Heart left ventricle (tissue), 16 donors: Measurements from ENCODE around the gene CRTC2. TPM values are rescaled to one million over a fixed set of nuclear protein-coding genes. Genes with fewer than 3 reads are reported as not detected.
A peak's percentile ranks its signal among the peaks of the same experiment; 100 is the strongest.
"Not testable (repeated sequence)": the region's sequence is repeated elsewhere in the genome, so short reads cannot be mapped to it uniquely, and the experiment has no call there.

Source experiments
- ATAC-seq, 4 donors: fragments of 200-7000 bp; cut with Tn5 transposase; one replicate each; pipeline ENCODE4 v1.9.1; 2020 to 2022; ENCODE audit warnings: moderate library complexity in 4 of 4, mild to moderate bottlenecking in 3 of 4, moderate number of reproducible peaks in 1 of 4
- DNase-seq, 5 donors: peaks; one replicate each; pipeline ENCODE4 v3.0.0-alpha.2; 2020
- H3K27ac ChIP-seq, 12 donors: fragments of 200-600 bp; sonication (generic) in 4 of 12; one replicate each; pipeline versions ENCODE4 v1.5.0 to v1.8.0; 2016 to 2022; ENCODE audit warnings: mild to moderate bottlenecking in 2 of 12
- H3K27me3 ChIP-seq, 9 donors: fragments of 200-600 bp; sonication (generic) in 2 of 9; one replicate each; pipeline versions ENCODE4 v1.5.1 to v1.8.0; 2016 to 2022; ENCODE audit warnings: mild to moderate bottlenecking in 3 of 9
- H3K36me3 ChIP-seq, 9 donors: fragments of 200-600 bp; sonication (generic) in 2 of 9; one replicate each; pipeline versions ENCODE4 v1.5.0 to v1.8.0; 2018 to 2022; ENCODE audit warnings: mild to moderate bottlenecking in 2 of 9
- H3K4me1 ChIP-seq, 12 donors: fragments of 200-600 bp; sonication (generic) in 4 of 12; one replicate each; pipeline versions ENCODE4 v1.5.0 to v1.8.0; 2016 to 2022; ENCODE audit warnings: mild to moderate bottlenecking in 3 of 12
- H3K4me3 ChIP-seq, 12 donors: fragments of 200-600 bp; sonication (generic) in 4 of 12; one replicate each; pipeline versions ENCODE4 v1.5.0 to v1.8.0; 2017 to 2022; ENCODE audit warnings: mild to moderate bottlenecking in 9 of 12, moderate library complexity in 4 of 12
- H3K9me3 ChIP-seq, 12 donors: fragments of 200-600 bp; sonication (generic) in 4 of 12; one replicate each; pipeline versions ENCODE4 v1.5.0 to v1.8.0; 2016 to 2022; ENCODE audit warnings: mild to moderate bottlenecking in 1 of 12
- CTCF ChIP-seq, 12 donors: fragments of 200-600 bp; sonication (generic) in 4 of 12; IDR thresholded peaks; one replicate each; pipeline versions ENCODE4 v1.5.0 to v1.8.0; 2018 to 2022; ENCODE audit warnings: antibody characterized with exemption in 12 of 12, mild to moderate bottlenecking in 5 of 12
- POLR2A ChIP-seq, 2 donors: fragments of 450-650 bp; IDR thresholded peaks; one replicate each; pipeline ENCODE4 v1.6.1; 2017; ENCODE audit warnings: antibody characterized with exemption in 2 of 2, mild to moderate bottlenecking in 2 of 2, moderate library complexity in 2 of 2
- WGBS, 4 donors: extraction: QIAGEN DNeasy Blood & Tissue Kit in 2 of 4; methylation state at CpG; one replicate each; pipeline versions ENCODE4 v1.1.5 to v1.1.7; 2013 to 2018; 5-methylcytosine and 5-hydroxymethylcytosine counted together
- intact Hi-C, 10 donors: fragments of 100-400 bp; cut with DNase I; formaldehyde crosslinking; loops; one replicate each; pipeline versions ENCODE4 v1.11.1 to v1.14.2; 2022
- polyA plus RNA-seq, 2 donors: library from polyadenylated mRNA; stranded (reverse); fragments of 200-250 nt; gene quantifications; one replicate each; pipeline ENCODE4 v1.2.3, GENCODE V29; 2013
- total RNA-seq, 9 donors: library from RNA; depleted of rRNA in 2 of 9; stranded (reverse); fragments of >200 nt in 2 of 9; fragmentation: NEBNext Ultra II Directional in 3 of 9; extraction: Animal tissue kit (Norgen Biotek cat#: 25700) in 3 of 9; gene quantifications; one replicate each; pipeline versions ENCODE4 v1.1.0 to v1.2.4, GENCODE V29; 2016 to 2023
- donor health status: ischemic (EF 13 %, LVEDD 7.1; RV severe dilation, severe dysfunction).
- donor health status: healthy with polysubstance abuse.
- donor health status: DM: no; HTN: yes; CAD: no.
- donor health status: DM: no; HTN: no; CAD: no.
- donor health status: ischemic (EF 25% LVEDD 6.9; RV normal size, moderate dysfunction).
- donor health status: ischemic (EF 25% LVEDD 5.7; RV mildly dilated, moderate dysfunction).
- donor health status: healthy.
- donor health status: DM: yes; HTN: yes; CAD: no.
- donor health status: ischemic (EF 35%, LVEDD 5.7; RV mildly dilated, moderate dysfunction).
- donor health status: nonischemic (EF 11% LVEDD 7.7; RV severe dilation, severe dysfunction).
- donor health status: DM: yes; HTN: yes; CAD: no.
- donor health status: PGD.
- donor health status: ischemic (EF 29% LVEDD 5.4; RV normal size, mild dysfunction).
- donor health status: nonischemic (EF 23%, LVEDD 6.1; RV moderate dilation, normal function).

The CRTC2 gene
- total and polyA plus RNA-seq, 11 donors = 11.0 to 27.8 (median 21.2) TPM

GRCh38 chr1:153912349-153912748 lies 46.1 kb downstream of the CRTC2 start:
- TF ChIP-seq POLR2A (IDR thresholded peaks at IDR 0.05) (no peak), CTCF (IDR thresholded peaks at IDR 0.05) (no peak)
- 58 to 79% (median 67%) methylated on average over 2 of the region's 2 CpGs for WGBS, 4 donors
- Histone ChIP-seq H3K27ac (no peak overlapping the region), H3K4me3 (no peak overlapping the region), H3K36me3 (peaks cover 0 to 28% (median 12%) of the 10 kb centered on the region in 9 donors), H3K9me3 (no peaks in the 10 kb centered on the region), H3K4me1 (peaks cover 0 to 12% (median 0%) of the 10 kb centered on the region in 12 donors), H3K27me3 (no peaks in the 10 kb centered on the region)
- intact Hi-C loops = loop anchor here in 1 of 10 donors (10.0 kb wide), 1 partner anchor 88 kb away; no protein-coding TSS in a partner anchor
- no peak for ATAC-seq
- DNase-seq = no peak

- Histone ChIP-seq H3K4me1 (peaks cover 0 to 12% (median 0%) of the 10 kb centered on the region in 12 donors), H3K36me3 (peaks cover 0 to 27% (median 8%) of the 10 kb centered on the region in 9 donors)
- H3K4me3 ChIP-seq, H3K27me3 ChIP-seq, H3K9me3 ChIP-seq, DNase-seq, ATAC-seq, H3K27ac ChIP-seq: not testable (repeated sequence)
- intact Hi-C loops = loop anchor here in 1 of 10 donors (10.0 kb wide), 1 partner anchor 86 kb away; no protein-coding TSS in a partner anchor
- 82 to 89% (median 88%) methylated on average over 6 of the region's 6 CpGs for WGBS, 4 donors
Measured at GRCh38 chr1:153910560-153910959, 47.9 kb downstream of the CRTC2 start.

GRCh38 chr1:153908071-153908470 lies 50.3 kb downstream of the CRTC2 start:
- no peak for ATAC-seq
- no peak for DNase-seq
- TF ChIP-seq CTCF (IDR thresholded peaks at IDR 0.05) (no peak), POLR2A (IDR thresholded peaks at IDR 0.05) (no peak)
- WGBS, 4 donors = 96 to 97% (median 97%) methylated on average over 6 of the region's 6 CpGs
- H3K9me3 ChIP-seq = no peaks in the 10 kb centered on the region
- peaks cover 0 to 19% (median 4%) of the 10 kb centered on the region in 12 donors for H3K4me1 ChIP-seq
- H3K27me3 ChIP-seq = no peaks in the 10 kb centered on the region
- H3K27ac ChIP-seq = no peak overlapping the region
- intact Hi-C loops = loop anchor here in 1 of 10 donors (10.0 kb wide), 1 partner anchor 73 kb away; no protein-coding TSS in a partner anchor
- H3K36me3 ChIP-seq = peaks cover 0 to 21% (median 10%) of the 10 kb centered on the region in 9 donors
- no peak overlapping the region for H3K4me3 ChIP-seq

- Histone ChIP-seq H3K9me3 (no peaks in the 10 kb centered on the region), H3K4me1 (peaks cover 0 to 19% (median 4%) of the 10 kb centered on the region in 12 donors), H3K27ac (no peak overlapping the region), H3K36me3 (peaks cover 0 to 24% (median 10%) of the 10 kb centered on the region in 9 donors), H3K4me3 (no peak overlapping the region), H3K27me3 (no peaks in the 10 kb centered on the region)
- no peak for DNase-seq
- 85 to 97% (median 92%) methylated on average over 6 of the region's 6 CpGs for WGBS, 4 donors
- intact Hi-C loops = loop anchor here in 1 of 10 donors (10.0 kb wide), 1 partner anchor 72 kb away; no protein-coding TSS in a partner anchor
- no peak for ATAC-seq
- no peak for TF ChIP-seq POLR2A (IDR thresholded peaks at IDR 0.05)
- TF ChIP-seq CTCF (IDR thresholded peaks at IDR 0.05) = no peak
Measured at GRCh38 chr1:153907134-153907533, 51.3 kb downstream of the CRTC2 start.

GRCh38 chr1:153906396-153906795 lies 52.0 kb downstream of the CRTC2 start:
- Histone ChIP-seq H3K9me3 (no peaks in the 10 kb centered on the region), H3K36me3 (peaks cover 0 to 24% (median 10%) of the 10 kb centered on the region in 9 donors), H3K27me3 (no peaks in the 10 kb centered on the region), H3K4me3 (no peak overlapping the region), H3K27ac (no peak overlapping the region), H3K4me1 (peaks cover 0 to 21% (median 2%) of the 10 kb centered on the region in 12 donors)
- WGBS, 4 donors = 91 to 98% (median 97%) methylated on average over 1 of the region's 1 CpG
- intact Hi-C loops = loop anchor here in 1 of 10 donors (10.0 kb wide), 1 partner anchor 72 kb away; no protein-coding TSS in a partner anchor
- no peak for TF ChIP-seq POLR2A (IDR thresholded peaks at IDR 0.05)
- TF ChIP-seq CTCF (IDR thresholded peaks at IDR 0.05) = no peak
- DNase-seq (no peak), ATAC-seq (no peak)

- intact Hi-C loops = loop anchor here in 1 of 10 donors (10.0 kb wide), 1 partner anchor 71 kb away; no protein-coding TSS in a partner anchor
- DNase-seq, H3K4me3 ChIP-seq, H3K27me3 ChIP-seq, H3K27ac ChIP-seq, H3K9me3 ChIP-seq: not testable (repeated sequence)
- WGBS, 4 donors = 91 to 96% (median 94%) methylated on average over 8 of the region's 8 CpGs
- Histone ChIP-seq H3K4me1 (peaks cover 0 to 25% (median 3%) of the 10 kb centered on the region in 12 donors), H3K36me3 (peaks cover 0 to 24% (median 10%) of the 10 kb centered on the region in 9 donors)
- peak in 1 of 4 donors; percentile 23 for ATAC-seq
Measured at GRCh38 chr1:153905908-153906307, 52.5 kb downstream of the CRTC2 start.
